ENCODE results near the gene IFI44.

The IFI44 gene

DNA sequence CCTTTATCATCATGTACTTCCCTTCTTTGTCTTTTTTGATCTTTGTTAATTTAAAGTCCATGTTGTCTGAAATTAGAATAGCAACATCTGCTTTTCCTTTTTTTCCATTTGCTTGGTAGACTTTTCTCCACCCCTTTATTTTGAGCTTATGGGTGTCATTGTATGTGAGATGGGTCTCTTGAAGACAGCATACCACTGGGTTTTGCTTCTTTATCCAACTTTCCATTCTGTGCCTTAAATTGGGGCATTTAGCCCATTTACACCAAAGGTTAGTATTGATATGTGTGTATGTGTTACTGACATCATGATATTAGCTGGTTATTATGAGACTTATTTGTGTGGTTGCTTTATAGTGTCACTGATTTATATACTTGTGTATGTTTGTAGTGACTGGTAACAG, 50.2 kb downstream of the IFI44 start:
- in situ Hi-C loops (cut with HindIII; ENCODE audit: low sequenced_read_pairs): no loop called here

DNA sequence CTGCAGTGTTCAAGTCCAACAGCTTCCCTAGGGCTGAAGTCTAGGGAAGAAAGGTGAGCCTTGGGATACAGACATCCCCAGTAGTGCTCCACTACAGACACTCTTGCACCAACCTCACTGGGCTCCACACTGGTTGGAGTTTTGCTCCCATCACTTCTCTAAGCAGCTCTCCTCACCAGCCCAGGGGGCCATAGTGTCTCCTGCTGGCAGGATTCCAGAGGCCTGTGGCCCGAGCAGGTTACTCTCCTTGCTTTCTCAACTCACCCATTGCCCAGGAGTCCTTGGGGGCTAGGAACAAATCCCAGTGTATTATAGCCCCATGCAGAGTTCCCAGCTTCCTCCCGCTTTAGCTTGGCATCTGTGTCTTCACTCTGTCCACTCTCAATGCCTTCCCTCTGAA, 52.8 kb downstream of the IFI44 start:
- in situ Hi-C loops (cut with HindIII; ENCODE audit: low sequenced_read_pairs): no loop called here

DNA sequence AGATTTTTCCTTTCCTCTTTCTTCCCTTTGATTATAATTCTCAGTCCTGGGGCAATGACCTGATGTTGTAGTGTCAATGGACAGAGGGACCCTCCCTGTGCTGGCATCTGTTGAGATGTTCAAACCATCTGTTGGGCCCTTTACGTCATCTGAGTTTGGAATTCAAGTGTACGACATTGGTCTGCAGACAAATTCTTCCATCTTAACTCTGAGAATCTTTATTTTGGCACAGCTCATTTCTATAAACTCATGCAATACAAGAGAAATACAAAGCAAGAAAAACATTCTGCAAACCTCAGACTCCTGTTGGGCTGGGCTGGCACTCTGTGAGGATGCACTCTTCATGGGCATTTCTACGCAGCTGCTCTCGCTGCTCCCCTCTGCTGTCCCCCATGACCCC, 54.2 kb downstream of the IFI44 start:
- in situ Hi-C loops (cut with HindIII; ENCODE audit: low sequenced_read_pairs): no loop called here

DNA sequence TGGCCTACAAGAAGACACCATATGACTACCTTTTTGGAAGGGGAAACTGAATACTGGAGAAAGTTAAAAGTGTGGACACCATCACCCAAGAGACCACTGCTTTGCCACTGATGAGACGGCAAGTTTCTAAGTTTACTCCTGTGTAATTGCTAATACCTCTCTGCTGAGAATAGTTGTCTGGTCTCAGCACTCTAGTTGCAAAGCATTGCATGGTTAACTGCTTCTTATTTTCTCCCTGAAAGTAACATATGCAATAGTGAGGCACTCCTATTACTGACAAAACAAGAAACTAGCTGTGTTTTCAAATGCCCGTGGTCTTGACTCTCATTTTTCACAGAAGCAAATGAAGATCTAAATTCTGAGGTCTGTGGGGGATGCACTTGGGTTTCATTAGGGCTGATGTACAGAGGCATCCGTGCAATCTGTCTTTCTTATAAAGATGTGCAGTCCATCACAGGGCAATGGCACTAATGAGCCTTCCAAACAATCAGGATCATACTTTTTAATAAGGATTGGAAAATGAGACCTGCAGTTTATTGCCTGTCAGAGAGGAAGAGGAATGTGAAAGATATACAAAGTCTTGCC, 62.9 kb downstream of the IFI44 start:
- in situ Hi-C loops (cut with HindIII; ENCODE audit: low sequenced_read_pairs): no loop called here

DNA sequence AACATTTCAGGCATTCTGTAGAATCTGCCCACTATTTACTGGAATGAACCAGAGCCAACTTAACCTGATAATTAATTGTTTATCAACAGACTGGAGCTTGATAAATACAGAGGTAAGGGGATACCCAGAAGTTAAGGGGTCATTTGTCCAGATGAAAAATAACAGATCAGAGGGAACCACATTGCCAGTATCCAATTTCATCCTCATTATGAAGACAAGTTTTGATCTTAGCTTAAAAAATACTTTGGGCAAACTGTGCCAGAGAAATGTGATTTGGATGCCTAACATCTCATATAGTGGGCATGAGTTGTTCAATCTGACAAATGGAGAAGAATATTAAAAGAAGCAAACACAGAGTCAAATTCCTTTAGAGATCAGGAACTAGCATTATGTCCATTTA, 63.7 kb downstream of the IFI44 start:
- in situ Hi-C loops (cut with HindIII; ENCODE audit: low sequenced_read_pairs): no loop called here

Measured in endothelial cell of hepatic sinusoid (primary cell).